Urothelium cell line (cell line): ENCODE results near the gene TBX20.
"Not testable (repeated sequence)": the region's sequence is repeated elsewhere in the genome, so short reads cannot be mapped to it uniquely, and the experiment has no call there.

Source experiments
- DNase-seq: peaks from one replicate; pipeline ENCODE4 v3.0.0; 2011; ENCODE audit warnings: low spot score, mixed read lengths
- FAIRE-seq: peaks from 2 replicates; lab custom pipeline; 2011; peaks lifted over from hg19 to GRCh38; lab: Jason Lieb, UNC

TBX20 gene

GRCh38 chr7:35228496-35229051 lies 25.3 kb downstream of the TBX20 start:
- DNase-seq, FAIRE-seq: not testable (repeated sequence)

- FAIRE-seq = peak; percentile 73
- not testable (repeated sequence) for DNase-seq
These were observed 26.5 kb downstream of the TBX20 start for GRCh38 chr7:35227438-35227837.

- not testable (repeated sequence) for DNase-seq, FAIRE-seq
These were observed 31.5 kb downstream of the TBX20 start for GRCh38 chr7:35222445-35222844.

GRCh38 chr7:35220176-35220575 lies 33.7 kb downstream of the TBX20 start:
- FAIRE-seq = peak; percentile 68
- not testable (repeated sequence) for DNase-seq

GRCh38 chr7:35216033-35216432 lies 37.9 kb downstream of the TBX20 start:
- FAIRE-seq = peak; percentile 81
- DNase-seq = not testable (repeated sequence)

GRCh38 chr7:35215063-35215462 lies 38.8 kb downstream of the TBX20 start:
- FAIRE-seq = not testable (repeated sequence)

GRCh38 chr7:35206924-35207323 lies 47.0 kb downstream of the TBX20 start:
- DNase-seq, FAIRE-seq: not testable (repeated sequence)

More at GRCh38 chr7:35215063-35215462, 38.8 kb downstream of the TBX20 start:
- not testable (repeated sequence) for DNase-seq

GRCh38 chr7:35204850-35205249 lies 49.0 kb downstream of the TBX20 start:
- FAIRE-seq, DNase-seq: not testable (repeated sequence)

- not testable (repeated sequence) for FAIRE-seq, DNase-seq
These were observed 49.9 kb downstream of the TBX20 start for GRCh38 chr7:35204031-35204430.

- DNase-seq, FAIRE-seq: not testable (repeated sequence)
These were observed 51.5 kb downstream of the TBX20 start for GRCh38 chr7:35202353-35202752.

GRCh38 chr7:35200170-35200569 lies 53.7 kb downstream of the TBX20 start:
- peak; percentile 52 for FAIRE-seq
- not testable (repeated sequence) for DNase-seq

- peak; percentile 18 for DNase-seq
- FAIRE-seq = not testable (repeated sequence)
These were observed 55.3 kb downstream of the TBX20 start for GRCh38 chr7:35198370-35199140.

- DNase-seq, FAIRE-seq: not testable (repeated sequence)
These were observed 62.3 kb downstream of the TBX20 start for GRCh38 chr7:35191571-35191970.

GRCh38 chr7:35190146-35190773 lies 63.6 kb downstream of the TBX20 start:
- not testable (repeated sequence) for DNase-seq, FAIRE-seq

- DNase-seq = peak; percentile 23
- not testable (repeated sequence) for FAIRE-seq
These were observed 67.1 kb downstream of the TBX20 start for GRCh38 chr7:35186751-35187150.

GRCh38 chr7:35185908-35186731 lies 67.8 kb downstream of the TBX20 start:
- FAIRE-seq = no peak
- peak; percentile 52 for DNase-seq

- FAIRE-seq, DNase-seq: not testable (repeated sequence)
These were observed 68.4 kb downstream of the TBX20 start for GRCh38 chr7:35185578-35185907.

- DNase-seq, FAIRE-seq: not testable (repeated sequence)
These were observed 68.9 kb downstream of the TBX20 start for GRCh38 chr7:35184961-35185360.

GRCh38 chr7:35183873-35184503 lies 69.9 kb downstream of the TBX20 start:
- FAIRE-seq, DNase-seq: not testable (repeated sequence)

GRCh38 chr7:35180665-35181064 lies 73.2 kb downstream of the TBX20 start:
- FAIRE-seq = not testable (repeated sequence)

More at GRCh38 chr7:35180665-35181064, 73.2 kb downstream of the TBX20 start:
- not testable (repeated sequence) for DNase-seq
